Liver (tissue), 3 donors: Measurements from ENCODE around the gene FAM120C.

Experiments
- EGR1 ChIP-seq, 2 donors: IDR thresholded peaks; 2 replicates each; pipeline ENCODE4 v1.6.1; 2016 to 2018; ENCODE audit warnings: antibody characterized with exemption in 2 of 2, low read depth in 2 of 2
- FOXA1 ChIP-seq: IDR thresholded peaks from 2 replicates; pipeline ENCODE4 v1.6.1; 2016; ENCODE audit warnings: antibody characterized with exemption
- FOXA2 ChIP-seq: IDR thresholded peaks from 2 replicates; pipeline ENCODE4 v1.6.1; 2016; ENCODE audit warnings: antibody characterized with exemption
- JUND ChIP-seq, 2 donors: IDR thresholded peaks; 2 replicates each; pipeline ENCODE4 v1.6.1; 2016; ENCODE audit warnings: antibody characterized with exemption in 2 of 2
- RAD21 ChIP-seq, 2 donors: IDR thresholded peaks; 2 replicates each; pipeline ENCODE4 v1.6.1; 2016; ENCODE audit warnings: antibody characterized with exemption in 2 of 2, mild to moderate bottlenecking in 2 of 2
- RXRA ChIP-seq, 2 donors: IDR thresholded peaks; 2 replicates each; pipeline ENCODE4 v1.6.1; 2017 to 2018; ENCODE audit warnings: antibody characterized with exemption in 2 of 2, mild to moderate bottlenecking in 1 of 2
- SP1 ChIP-seq: IDR thresholded peaks from 2 replicates; pipeline ENCODE4 v1.6.1; 2018; ENCODE audit warnings: antibody characterized with exemption, mild to moderate bottlenecking
- TAF1 ChIP-seq: conservative IDR thresholded peaks from 2 replicates; pipeline ENCODE4 v1.6.1; 2016; ENCODE audit warnings: antibody characterized with exemption, mild to moderate bottlenecking
- YY1 ChIP-seq: IDR thresholded peaks from 2 replicates; pipeline ENCODE4 v1.6.1; 2016; ENCODE audit warnings: antibody characterized with exemption, mild to moderate bottlenecking
- TF ChIP-seq, protein P1 (sequence below): fragments of 150-350 bp; IDR thresholded peaks from 2 replicates; pipeline ENCODE4 v1.5.1; 2017; ENCODE audit warnings: improper control_type of control experiment, low read depth, low read length; ENCODE audit not compliant: missing input control
- TF ChIP-seq, protein P2 (sequence below): IDR thresholded peaks from 2 replicates; pipeline ENCODE4 v1.6.1; 2016; ENCODE audit warnings: antibody characterized with exemption
- TF ChIP-seq, protein P3 (sequence below): IDR thresholded peaks from 2 replicates; pipeline ENCODE4 v1.6.1; 2016; ENCODE audit warnings: antibody characterized with exemption
- TF ChIP-seq, protein P4 (sequence below): IDR thresholded peaks from 2 replicates; pipeline ENCODE4 v1.6.1; 2016; ENCODE audit warnings: antibody characterized with exemption
- donor health status: healthy.
- donor health status: healthy.

DNA sequence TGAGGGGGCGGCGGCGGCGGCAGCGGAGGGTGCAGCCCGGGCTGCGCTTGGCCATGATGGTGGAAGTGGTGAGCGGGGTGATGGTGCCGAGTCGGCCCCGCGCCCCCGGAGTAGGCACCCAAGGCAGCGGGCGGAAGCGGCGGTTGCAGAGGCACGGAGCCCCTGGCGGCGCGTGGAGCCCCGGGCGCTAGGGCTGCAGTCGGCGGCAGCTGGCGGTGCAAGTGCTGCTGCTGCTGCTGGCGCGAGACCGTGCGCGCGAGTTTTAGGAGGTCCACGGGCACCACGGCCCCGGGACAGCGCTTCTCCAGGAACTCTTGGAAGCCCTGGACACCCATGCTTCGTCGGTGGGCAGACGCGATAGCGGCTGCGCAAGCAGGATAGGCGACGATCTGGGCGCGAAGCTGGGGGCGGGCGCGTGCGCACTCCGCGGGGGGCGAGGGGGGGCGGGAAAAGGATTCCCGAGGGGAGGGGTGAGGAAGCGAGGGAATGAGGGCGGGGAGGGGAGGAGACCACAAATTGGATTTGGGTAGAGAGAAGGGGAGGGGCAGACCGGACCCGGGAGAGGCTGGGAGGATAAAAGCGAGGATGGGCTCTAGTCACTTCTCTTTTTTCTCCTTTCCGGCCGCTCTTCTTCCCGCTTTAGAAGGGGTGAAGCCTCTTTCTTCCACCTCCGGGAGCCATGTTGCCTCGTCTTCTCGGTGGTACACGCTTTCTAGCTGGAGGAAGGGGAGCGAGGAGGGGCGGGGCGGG, at the start of gene FAM120C:
- TF ChIP-seq RAD21 (IDR thresholded peaks at IDR 0.05) (no peak), SP1 (no peak), FOXA1 (no peak), RXRA (IDR thresholded peaks at IDR 0.05) (no peak), JUND (IDR thresholded peaks at IDR 0.05) (no peak), FOXA2 (no peak), TAF1 (no peak), YY1 (peak; percentile 62), EGR1 (IDR thresholded peaks at IDR 0.05; ENCODE audit: low read depth in 2 of 2) (no peak)
- TF ChIP-seq, protein P1, sequence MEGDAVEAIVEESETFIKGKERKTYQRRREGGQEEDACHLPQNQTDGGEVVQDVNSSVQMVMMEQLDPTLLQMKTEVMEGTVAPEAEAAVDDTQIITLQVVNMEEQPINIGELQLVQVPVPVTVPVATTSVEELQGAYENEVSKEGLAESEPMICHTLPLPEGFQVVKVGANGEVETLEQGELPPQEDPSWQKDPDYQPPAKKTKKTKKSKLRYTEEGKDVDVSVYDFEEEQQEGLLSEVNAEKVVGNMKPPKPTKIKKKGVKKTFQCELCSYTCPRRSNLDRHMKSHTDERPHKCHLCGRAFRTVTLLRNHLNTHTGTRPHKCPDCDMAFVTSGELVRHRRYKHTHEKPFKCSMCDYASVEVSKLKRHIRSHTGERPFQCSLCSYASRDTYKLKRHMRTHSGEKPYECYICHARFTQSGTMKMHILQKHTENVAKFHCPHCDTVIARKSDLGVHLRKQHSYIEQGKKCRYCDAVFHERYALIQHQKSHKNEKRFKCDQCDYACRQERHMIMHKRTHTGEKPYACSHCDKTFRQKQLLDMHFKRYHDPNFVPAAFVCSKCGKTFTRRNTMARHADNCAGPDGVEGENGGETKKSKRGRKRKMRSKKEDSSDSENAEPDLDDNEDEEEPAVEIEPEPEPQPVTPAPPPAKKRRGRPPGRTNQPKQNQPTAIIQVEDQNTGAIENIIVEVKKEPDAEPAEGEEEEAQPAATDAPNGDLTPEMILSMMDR: no peak
- TF ChIP-seq, protein P2, sequence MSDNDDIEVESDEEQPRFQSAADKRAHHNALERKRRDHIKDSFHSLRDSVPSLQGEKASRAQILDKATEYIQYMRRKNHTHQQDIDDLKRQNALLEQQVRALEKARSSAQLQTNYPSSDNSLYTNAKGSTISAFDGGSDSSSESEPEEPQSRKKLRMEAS: no peak
- TF ChIP-seq, protein P3, sequence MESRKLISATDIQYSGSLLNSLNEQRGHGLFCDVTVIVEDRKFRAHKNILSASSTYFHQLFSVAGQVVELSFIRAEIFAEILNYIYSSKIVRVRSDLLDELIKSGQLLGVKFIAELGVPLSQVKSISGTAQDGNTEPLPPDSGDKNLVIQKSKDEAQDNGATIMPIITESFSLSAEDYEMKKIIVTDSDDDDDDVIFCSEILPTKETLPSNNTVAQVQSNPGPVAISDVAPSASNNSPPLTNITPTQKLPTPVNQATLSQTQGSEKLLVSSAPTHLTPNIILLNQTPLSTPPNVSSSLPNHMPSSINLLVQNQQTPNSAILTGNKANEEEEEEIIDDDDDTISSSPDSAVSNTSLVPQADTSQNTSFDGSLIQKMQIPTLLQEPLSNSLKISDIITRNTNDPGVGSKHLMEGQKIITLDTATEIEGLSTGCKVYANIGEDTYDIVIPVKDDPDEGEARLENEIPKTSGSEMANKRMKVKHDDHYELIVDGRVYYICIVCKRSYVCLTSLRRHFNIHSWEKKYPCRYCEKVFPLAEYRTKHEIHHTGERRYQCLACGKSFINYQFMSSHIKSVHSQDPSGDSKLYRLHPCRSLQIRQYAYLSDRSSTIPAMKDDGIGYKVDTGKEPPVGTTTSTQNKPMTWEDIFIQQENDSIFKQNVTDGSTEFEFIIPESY: no peak
- TF ChIP-seq, protein P4, sequence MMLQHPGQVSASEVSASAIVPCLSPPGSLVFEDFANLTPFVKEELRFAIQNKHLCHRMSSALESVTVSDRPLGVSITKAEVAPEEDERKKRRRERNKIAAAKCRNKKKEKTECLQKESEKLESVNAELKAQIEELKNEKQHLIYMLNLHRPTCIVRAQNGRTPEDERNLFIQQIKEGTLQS: no peak
